Mesendoderm (in vitro differentiated cells): ENCODE results near the gene ARMC7.

Experiments
- DNase-seq: peaks from one replicate; pipeline ENCODE4 v3.0.0; 2013
- H2AK5ac ChIP-seq: 2 replicates; pipeline ENCODE4 v1.6.1; 2013; ENCODE audit warnings: low read length, inconsistent platforms
- H2BK120ac ChIP-seq: 2 replicates; pipeline ENCODE4 v1.6.1; 2013; ENCODE audit warnings: low read depth, mild to moderate bottlenecking, low read length, moderate library complexity, mixed read lengths
- H2BK15ac ChIP-seq: replicated peaks from 2 replicates; pipeline ENCODE4 v1.6.1; 2013; ENCODE audit warnings: low read depth, mild to moderate bottlenecking, moderate library complexity
- H2BK5ac ChIP-seq: 2 replicates; pipeline ENCODE4 v1.6.1; 2013; ENCODE audit warnings: low read length, inconsistent platforms
- H3K18ac ChIP-seq: 2 replicates; pipeline ENCODE4 v1.6.1; 2013; ENCODE audit warnings: mild to moderate bottlenecking, low read length, mixed read lengths
- H3K23ac ChIP-seq: one replicate; pipeline ENCODE4 v1.6.1; 2013; ENCODE audit warnings: low read length
- H3K27ac ChIP-seq: 2 replicates; pipeline ENCODE4 v1.5.1; 2013; ENCODE audit warnings: low read depth, mild to moderate bottlenecking, inconsistent platforms, low read length, moderate library complexity
- H3K27me3 ChIP-seq: 2 replicates; pipeline ENCODE4 v1.6.1; 2013; ENCODE audit warnings: low read length, control low read depth, mild to moderate bottlenecking, inconsistent platforms; ENCODE audit not compliant: insufficient read depth, poor library complexity
- H3K36me3 ChIP-seq: 2 replicates; pipeline ENCODE4 v1.6.1; 2013; ENCODE audit warnings: low read length, inconsistent platforms; ENCODE audit not compliant: control insufficient read depth, insufficient read depth
- H3K4ac ChIP-seq: one replicate; pipeline ENCODE4 v1.6.1; 2013; ENCODE audit warnings: low read depth, mild to moderate bottlenecking, low read length, moderate library complexity
- H3K4me1 ChIP-seq: 2 replicates; pipeline ENCODE4 v1.6.1; 2013; ENCODE audit warnings: low read depth, low read length, inconsistent platforms; ENCODE audit not compliant: control insufficient read depth
- H3K4me2 ChIP-seq: 2 replicates; pipeline ENCODE4 v1.6.1; 2013; ENCODE audit warnings: low read length
- H3K4me3 ChIP-seq: 2 replicates; pipeline ENCODE4 v1.5.1; 2013; ENCODE audit warnings: mild to moderate bottlenecking, low read length
- H3K56ac ChIP-seq: one replicate; pipeline ENCODE4 v1.6.1; 2013; ENCODE audit warnings: low read length
- H3K79me1 ChIP-seq: 2 replicates; pipeline ENCODE4 v1.6.1; 2013; ENCODE audit warnings: low read length, inconsistent platforms
- H3K79me2 ChIP-seq: 2 replicates; pipeline ENCODE4 v1.6.1; 2013; ENCODE audit warnings: mild to moderate bottlenecking, low read length; ENCODE audit not compliant: control insufficient read depth, insufficient read depth
- H3K9ac ChIP-seq: 2 replicates; pipeline ENCODE4 v1.6.1; 2013; ENCODE audit warnings: low read length, inconsistent platforms
- H4K5ac ChIP-seq: one replicate; pipeline ENCODE4 v1.6.1; 2013; ENCODE audit warnings: low read length
- H4K8ac ChIP-seq: one replicate; pipeline ENCODE4 v1.6.1; 2013; ENCODE audit warnings: low read depth, mild to moderate bottlenecking, control low read depth, low read length, moderate library complexity
- WGBS: extraction: QIAGEN DNeasy Blood & Tissue Kit; methylation state at CpG from one replicate; pipeline ENCODE4 v1.1.7; 2013; ENCODE audit warnings: low lambda C conversion rate, missing lambda C conversion rate; ENCODE audit not compliant: insufficient coverage; ENCODE audit errors: extremely low coverage; 5-methylcytosine and 5-hydroxymethylcytosine counted together

Gene ARMC7

GRCh38 chr17:75093548-75094158 lies 16.1 kb upstream of the ARMC7 start:
- Histone ChIP-seq H3K4me2 (no peak overlapping the region), H2BK15ac (no peak overlapping the region), H3K4me3 (no peak overlapping the region), H4K8ac (no peak overlapping the region), H2BK5ac (no peak overlapping the region), H3K27me3 (no peaks in the 10 kb centered on the region), H3K4ac (no peak overlapping the region), H3K79me1 (peaks cover 24% of the 10 kb centered on the region), H2AK5ac (no peak overlapping the region), H2BK120ac (no peak overlapping the region), H3K9ac (no peak overlapping the region), H4K5ac (no peak overlapping the region), H3K36me3 (peaks cover 1% of the 10 kb centered on the region), H3K27ac (no peak overlapping the region), H3K18ac (no peak overlapping the region), H3K79me2 (peaks cover 24% of the 10 kb centered on the region), H3K23ac (no peak overlapping the region), H3K56ac (no peak overlapping the region), H3K4me1 (peaks cover 14% of the 10 kb centered on the region)
- DNase-seq, result no peak
- WGBS, result no CpG with 5 or more reads among the region's 18 CpGs

- peak overlapping the region; percentile 16 for H3K27ac ChIP-seq
- no peak overlapping the region for H3K4ac ChIP-seq
- H3K79me2 ChIP-seq, result peaks cover 23% of the 10 kb centered on the region
- peaks cover 14% of the 10 kb centered on the region for H3K4me1 ChIP-seq
- no peak overlapping the region for H3K4me2 ChIP-seq
- no peak for DNase-seq
- H3K36me3 ChIP-seq, result peaks cover 1% of the 10 kb centered on the region
- no CpG with 5 or more reads among the region's 16 CpGs for WGBS
- H2AK5ac ChIP-seq, result no peak overlapping the region
- no peak overlapping the region for H3K9ac ChIP-seq
- H4K5ac ChIP-seq, result no peak overlapping the region
- no peaks in the 10 kb centered on the region for H3K27me3 ChIP-seq
- no peak overlapping the region for H3K18ac ChIP-seq
- peaks cover 24% of the 10 kb centered on the region for H3K79me1 ChIP-seq
- H2BK5ac ChIP-seq, result no peak overlapping the region
- no peak overlapping the region for H2BK120ac ChIP-seq
- no peak overlapping the region for H4K8ac ChIP-seq
- H3K23ac ChIP-seq, result no peak overlapping the region
- H2BK15ac ChIP-seq, result no peak overlapping the region
- H3K56ac ChIP-seq, result no peak overlapping the region
- no peak overlapping the region for H3K4me3 ChIP-seq
These were observed 14.8 kb upstream of the ARMC7 start for GRCh38 chr17:75094871-75095399.

- Histone ChIP-seq H3K4me3 (no peak overlapping the region), H3K79me1 (peaks cover 17% of the 10 kb centered on the region), H4K8ac (no peak overlapping the region), H3K56ac (peak overlapping the region; percentile 22), H3K9ac (no peak overlapping the region), H3K36me3 (peaks cover 9% of the 10 kb centered on the region), H3K18ac (no peak overlapping the region), H3K4me1 (peaks cover 8% of the 10 kb centered on the region), H3K4ac (no peak overlapping the region), H2AK5ac (no peak overlapping the region), H3K23ac (no peak overlapping the region), H3K4me2 (no peak overlapping the region), H3K27me3 (no peaks in the 10 kb centered on the region), H2BK15ac (no peak overlapping the region), H3K27ac (no peak overlapping the region), H2BK5ac (no peak overlapping the region), H3K79me2 (peaks cover 17% of the 10 kb centered on the region), H4K5ac (no peak overlapping the region), H2BK120ac (no peak overlapping the region)
- DNase-seq, result peak; percentile 91
- WGBS, result no CpG with 5 or more reads among the region's 14 CpGs
These were observed 13.6 kb upstream of the ARMC7 start for GRCh38 chr17:75096082-75096625.

DNA sequence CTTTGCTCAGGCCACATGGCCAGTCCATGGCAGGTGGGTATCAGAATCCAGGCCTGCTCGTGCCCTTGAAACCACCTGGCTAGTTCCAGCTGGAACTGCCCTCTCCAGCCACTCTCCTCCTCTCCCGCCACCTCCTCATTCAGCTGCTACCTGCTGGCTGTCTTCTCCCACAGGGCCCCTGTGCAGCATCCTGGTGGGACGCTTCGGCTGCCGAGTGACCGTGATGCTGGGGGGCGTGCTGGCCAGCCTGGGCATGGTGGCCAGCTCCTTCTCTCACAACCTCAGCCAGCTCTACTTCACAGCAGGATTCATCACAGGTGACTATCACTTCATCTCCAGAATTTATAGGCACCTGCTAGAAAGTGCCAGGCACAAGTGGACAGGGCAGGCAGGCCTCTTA lies 11.9 kb upstream of the ARMC7 start:
- Histone ChIP-seq H3K4me2 (no peak overlapping the region), H3K9ac (no peak overlapping the region), H2BK5ac (no peak overlapping the region), H3K4me3 (no peak overlapping the region), H3K4me1 (no peaks in the 10 kb centered on the region), H3K23ac (no peak overlapping the region), H3K18ac (no peak overlapping the region), H4K5ac (no peak overlapping the region), H3K27ac (no peak overlapping the region), H3K79me2 (peaks cover 4% of the 10 kb centered on the region), H3K36me3 (peaks cover 9% of the 10 kb centered on the region), H2BK15ac (no peak overlapping the region), H2BK120ac (no peak overlapping the region), H3K79me1 (peaks cover 6% of the 10 kb centered on the region), H3K27me3 (no peaks in the 10 kb centered on the region), H4K8ac (no peak overlapping the region), H2AK5ac (no peak overlapping the region), H3K4ac (no peak overlapping the region), H3K56ac (no peak overlapping the region)
- no CpG with 5 or more reads among the region's 7 CpGs for WGBS
- no peak for DNase-seq

GRCh38 chr17:75098861-75099260 lies 10.9 kb upstream of the ARMC7 start:
- Histone ChIP-seq H3K79me2 (no peaks in the 10 kb centered on the region), H3K9ac (no peak overlapping the region), H3K18ac (no peak overlapping the region), H3K36me3 (peaks cover 9% of the 10 kb centered on the region), H2AK5ac (no peak overlapping the region), H3K4me3 (no peak overlapping the region), H2BK15ac (no peak overlapping the region), H3K4me2 (no peak overlapping the region), H2BK120ac (no peak overlapping the region), H3K79me1 (no peaks in the 10 kb centered on the region), H3K23ac (no peak overlapping the region), H3K4ac (no peak overlapping the region), H3K4me1 (no peaks in the 10 kb centered on the region), H3K27ac (no peak overlapping the region), H4K5ac (no peak overlapping the region), H4K8ac (no peak overlapping the region), H2BK5ac (no peak overlapping the region), H3K27me3 (no peaks in the 10 kb centered on the region), H3K56ac (no peak overlapping the region)
- no CpG with 5 or more reads among the region's 7 CpGs for WGBS
- no peak for DNase-seq
